ENCODE measurements around the gene P2RX3.
"Not testable (repeated sequence)": the region's sequence is repeated elsewhere in the genome, so short reads cannot be mapped to it uniquely, and the experiment has no call there.

Gene P2RX3

GRCh38 chr11:57349491-57350274 lies 11.5 kb downstream of the P2RX3 start:
- DNase-seq (ENCODE audit: low spot score) = peak; percentile 50

- DNase-seq (ENCODE audit: low spot score) = no peak
Observed at GRCh38 chr11:57353036-57353435, 14.9 kb downstream of the P2RX3 start.

- no peak for DNase-seq (ENCODE audit: low spot score)
Observed at GRCh38 chr11:57353446-57353845, 15.3 kb downstream of the P2RX3 start.

DNA sequence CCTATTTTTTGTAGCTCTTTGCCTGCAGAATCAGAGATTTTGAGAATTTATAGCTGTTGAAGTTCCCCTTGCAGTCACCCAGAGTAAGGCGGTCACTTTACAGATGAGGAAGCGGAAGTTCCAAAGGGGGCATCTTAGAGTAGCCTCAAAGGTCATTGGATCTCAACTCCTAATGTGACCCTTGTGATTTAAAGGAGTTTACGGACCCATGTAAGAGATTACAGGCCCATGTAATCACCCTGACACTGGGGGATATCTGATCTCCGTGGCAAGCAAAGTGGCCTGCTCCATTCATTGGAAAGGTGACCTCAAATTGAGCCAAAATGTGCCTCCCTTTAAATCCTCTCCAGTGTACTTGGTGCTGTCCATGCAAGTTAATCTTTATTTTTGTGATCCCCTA lies 15.7 kb downstream of the P2RX3 start:
- no peak for DNase-seq (ENCODE audit: low spot score)

- DNase-seq (ENCODE audit: low spot score) = no peak
Observed at GRCh38 chr11:57354699-57355098, 16.5 kb downstream of the P2RX3 start.

GRCh38 chr11:57356268-57356667 lies 18.1 kb downstream of the P2RX3 start:
- no peak for DNase-seq (ENCODE audit: low spot score)

- no peak for DNase-seq (ENCODE audit: low spot score)
Observed at GRCh38 chr11:57357310-57357709, 19.2 kb downstream of the P2RX3 start.

DNA sequence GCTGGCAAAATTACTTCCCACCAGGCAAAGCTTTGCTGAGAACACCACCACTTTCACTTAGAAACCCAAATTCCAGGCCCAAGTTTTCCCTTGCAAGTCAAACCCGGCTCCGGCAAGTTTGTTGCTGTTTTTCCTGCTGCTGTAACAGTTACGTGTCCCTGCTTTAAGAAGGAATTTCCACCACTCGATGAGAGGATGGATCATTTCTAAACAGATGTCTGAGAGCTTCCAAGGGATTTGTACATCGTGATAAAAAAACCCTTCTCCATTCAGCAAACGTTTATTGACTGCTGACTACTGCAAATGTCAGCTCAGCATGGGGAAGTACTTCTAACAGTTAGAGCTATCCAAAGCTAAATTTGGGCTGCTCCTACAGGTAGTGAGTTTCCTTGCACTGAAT lies 19.7 kb downstream of the P2RX3 start:
- no peak for DNase-seq (ENCODE audit: low spot score)

GRCh38 chr11:57358543-57358961 lies 20.4 kb downstream of the P2RX3 start:
- no peak for DNase-seq (ENCODE audit: low spot score)

DNA sequence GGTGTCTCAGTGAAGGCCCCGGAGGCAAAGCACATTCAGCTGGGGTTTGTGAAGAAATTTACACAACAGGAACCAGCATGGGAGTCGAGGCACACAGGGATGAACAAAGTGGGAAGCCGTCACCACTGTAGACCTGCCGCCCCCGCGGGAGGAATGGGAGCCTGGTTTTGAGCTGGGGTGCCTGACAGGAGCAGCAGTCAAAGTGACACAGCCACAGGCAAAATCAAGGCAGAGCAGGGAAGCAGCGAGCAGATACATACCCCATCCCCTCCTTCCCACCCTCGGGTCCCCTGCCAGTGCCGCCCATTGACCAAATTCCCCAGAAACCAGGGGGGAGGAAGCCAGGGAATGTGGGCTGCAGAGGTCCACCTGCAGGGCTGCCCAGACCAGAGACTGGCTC lies 20.8 kb downstream of the P2RX3 start:
- no peak for DNase-seq (ENCODE audit: low spot score)

- no peak for DNase-seq (ENCODE audit: low spot score)
Observed at GRCh38 chr11:57359396-57359795, 21.2 kb downstream of the P2RX3 start.

DNA sequence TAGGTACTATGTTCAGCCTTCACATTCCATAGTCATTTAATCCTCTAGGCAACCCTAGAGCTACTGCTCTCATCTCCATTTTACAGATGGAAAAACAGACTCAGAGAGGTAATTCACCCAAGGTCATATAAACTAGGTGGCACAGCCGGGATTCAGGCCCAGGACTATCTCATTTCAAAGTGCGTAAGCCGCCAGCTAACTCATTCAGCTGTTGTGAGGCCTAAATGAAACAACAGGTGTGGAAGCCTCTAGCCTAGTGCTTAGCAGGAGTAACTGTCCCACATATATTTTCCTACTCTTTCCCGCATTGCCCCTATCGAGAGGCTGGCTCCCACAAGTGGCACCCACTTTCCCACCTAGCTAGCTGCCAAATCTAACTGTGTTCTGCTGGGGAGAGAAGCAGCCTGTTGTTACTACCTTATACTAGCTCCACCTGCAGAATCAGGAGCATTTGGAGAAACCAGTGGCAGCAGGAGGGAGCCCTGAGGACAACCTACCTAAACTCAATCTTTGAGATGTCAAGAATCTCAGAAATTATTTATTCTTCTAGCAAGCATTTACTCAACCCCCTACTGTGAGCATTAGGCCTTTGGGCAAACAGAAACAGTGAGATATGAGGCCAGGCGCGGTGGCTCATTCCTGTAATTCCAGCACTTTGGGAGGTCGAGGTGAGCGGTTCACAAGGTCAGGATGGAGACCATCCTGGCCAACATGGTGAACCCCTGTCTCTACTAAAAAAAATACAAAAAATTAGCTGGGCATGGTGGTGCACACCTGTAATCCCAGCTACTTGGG lies 21.9 kb downstream of the P2RX3 start:
- DNase-seq (ENCODE audit: low spot score) = no peak

DNA sequence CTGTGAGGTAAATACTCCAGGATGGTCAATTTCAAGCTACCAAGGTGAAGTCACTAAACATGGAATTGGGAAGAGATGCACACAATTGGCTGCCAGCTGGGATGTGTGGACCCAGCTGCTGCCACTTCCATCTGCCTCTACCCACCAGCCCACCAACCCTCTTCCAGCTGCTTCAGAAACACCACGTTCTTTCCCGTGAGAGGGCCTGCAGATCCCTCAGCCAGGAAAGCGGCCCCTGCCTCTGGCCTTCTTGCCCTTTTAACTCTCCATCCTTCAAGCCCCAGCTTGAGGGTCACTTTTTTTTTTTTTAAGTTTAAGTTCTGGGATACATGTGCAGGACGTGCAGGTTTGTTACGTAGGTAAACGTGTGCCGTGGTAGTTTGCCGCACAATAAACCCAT lies 22.8 kb downstream of the P2RX3 start:
- no peak for DNase-seq (ENCODE audit: low spot score)

DNA sequence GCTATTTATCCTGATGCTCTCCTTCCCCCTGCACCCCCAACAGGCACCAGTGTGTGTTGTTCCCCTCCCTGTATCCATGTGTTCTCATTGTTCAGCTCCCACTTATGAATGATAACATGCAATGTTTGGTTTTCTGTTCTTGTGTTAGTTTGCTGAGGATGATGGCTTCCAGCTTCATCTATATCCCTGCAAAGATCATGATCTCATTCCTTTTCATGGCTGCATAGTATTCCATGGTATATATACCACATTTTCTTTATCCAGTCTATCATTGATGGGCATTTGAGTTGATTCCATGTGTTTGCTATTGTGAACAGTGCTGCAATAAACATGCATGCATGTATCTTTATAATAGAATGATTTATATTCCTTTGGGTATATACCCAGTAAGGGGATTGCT lies 23.3 kb downstream of the P2RX3 start:
- DNase-seq (ENCODE audit: low spot score) = not testable (repeated sequence)

DNA sequence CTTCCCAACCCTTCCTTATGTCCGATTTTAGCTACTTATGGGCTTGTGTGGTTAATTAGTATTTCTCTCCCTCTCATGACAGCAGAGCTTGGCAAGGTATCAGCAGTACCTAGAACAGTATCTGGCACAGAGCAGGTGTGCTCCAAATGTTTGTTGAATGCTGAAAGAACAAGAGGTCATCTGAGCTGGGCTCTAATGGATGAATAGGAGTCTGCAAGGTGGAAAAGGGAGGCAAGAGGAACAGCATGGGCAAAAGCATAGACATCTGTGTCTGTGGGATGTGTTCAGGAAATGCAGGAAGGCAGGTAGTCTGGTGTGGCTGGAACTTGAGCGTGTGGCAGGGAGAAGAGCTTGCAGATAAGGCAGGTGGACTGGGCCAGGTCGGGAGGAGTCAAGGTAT lies 23.8 kb downstream of the P2RX3 start:
- DNase-seq (ENCODE audit: low spot score) = no peak

DNA sequence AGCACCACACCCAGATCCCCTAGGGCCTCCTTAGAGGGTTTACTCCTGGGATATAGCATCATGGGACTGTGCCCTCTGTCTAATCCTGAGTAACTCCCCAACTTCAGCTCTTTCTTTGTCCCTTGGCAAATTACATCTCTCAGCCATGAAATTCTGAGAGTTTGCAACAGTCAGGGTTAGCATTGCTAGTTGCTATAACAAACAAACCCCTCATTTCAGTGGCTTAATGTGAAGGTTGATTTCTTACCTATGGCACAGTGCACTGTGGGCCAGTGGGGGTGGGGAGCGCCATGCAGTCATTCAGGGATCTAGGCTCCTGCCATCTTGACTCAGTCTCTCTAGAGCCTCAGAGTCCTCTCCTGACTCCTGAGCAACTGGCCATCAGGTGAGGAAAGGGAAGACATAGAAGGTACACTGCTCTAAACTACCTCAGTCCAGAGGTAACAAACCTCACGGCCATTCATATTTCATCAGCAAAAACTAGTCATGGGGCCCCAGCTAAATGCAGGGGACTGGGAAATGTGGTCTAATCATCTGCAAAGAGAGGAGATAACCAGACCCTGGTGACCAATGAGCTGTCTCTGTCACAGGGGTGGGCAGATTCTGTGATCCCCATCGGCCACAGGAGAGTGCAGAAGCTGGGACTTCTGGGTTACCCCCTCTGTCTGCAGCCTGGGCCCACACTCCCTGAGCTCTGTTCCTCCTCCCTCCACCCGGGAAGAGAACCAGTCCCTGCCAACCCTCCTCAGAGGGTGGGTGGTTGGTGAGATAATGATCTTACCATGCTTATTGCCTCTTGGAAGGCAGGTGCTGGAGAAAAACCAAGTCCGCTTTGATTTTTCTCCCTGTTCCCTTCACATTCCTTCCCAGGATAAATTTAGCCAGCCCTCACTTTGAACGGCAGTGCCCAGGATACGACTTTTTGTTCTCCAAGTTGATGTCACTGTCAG lies 25.3 kb downstream of the P2RX3 start:
- DNase-seq (ENCODE audit: low spot score) = no peak

DNA sequence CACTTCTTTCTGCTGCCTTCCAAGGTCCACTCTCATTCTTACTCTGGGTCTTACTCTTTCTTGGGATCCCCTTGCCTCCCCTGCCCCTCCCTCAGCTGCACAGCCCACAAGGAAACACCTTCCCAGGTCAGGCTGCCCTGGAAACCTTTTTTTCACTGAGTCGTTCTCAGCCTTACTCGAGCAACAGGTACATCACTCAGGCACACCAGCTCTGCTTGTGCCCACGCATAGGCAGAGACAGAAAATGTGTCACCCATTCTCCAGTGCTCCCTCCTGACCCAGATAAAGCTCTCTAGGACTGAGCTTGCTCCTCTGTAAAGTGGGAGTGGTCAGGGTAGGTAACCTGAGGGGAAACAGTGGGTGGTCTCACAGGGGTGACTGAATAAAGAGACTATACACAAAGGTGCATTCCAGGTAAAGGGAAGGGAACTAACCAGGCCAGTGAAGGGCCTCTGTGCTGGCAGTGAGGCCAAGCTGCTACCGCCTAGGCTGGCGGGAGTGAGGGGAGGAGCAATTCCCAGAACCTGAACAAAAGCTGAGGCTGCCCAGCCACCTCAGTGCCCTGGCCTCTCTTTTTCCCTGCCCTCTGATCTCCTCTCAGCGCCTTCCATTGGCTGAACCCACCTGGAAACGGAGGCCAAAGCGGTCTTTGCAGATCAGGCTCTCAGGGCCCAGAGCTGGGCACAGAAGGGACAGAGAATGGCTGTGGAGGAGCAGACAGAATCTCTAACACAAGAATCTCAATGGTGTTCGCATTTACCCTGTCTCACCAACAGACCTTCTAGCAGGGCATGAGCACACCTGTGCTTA lies 26.9 kb downstream of the P2RX3 start:
- no peak for DNase-seq (ENCODE audit: low spot score)

- no peak for DNase-seq (ENCODE audit: low spot score)
Observed at GRCh38 chr11:57368106-57368844, 30.1 kb downstream of the P2RX3 start.

DNA sequence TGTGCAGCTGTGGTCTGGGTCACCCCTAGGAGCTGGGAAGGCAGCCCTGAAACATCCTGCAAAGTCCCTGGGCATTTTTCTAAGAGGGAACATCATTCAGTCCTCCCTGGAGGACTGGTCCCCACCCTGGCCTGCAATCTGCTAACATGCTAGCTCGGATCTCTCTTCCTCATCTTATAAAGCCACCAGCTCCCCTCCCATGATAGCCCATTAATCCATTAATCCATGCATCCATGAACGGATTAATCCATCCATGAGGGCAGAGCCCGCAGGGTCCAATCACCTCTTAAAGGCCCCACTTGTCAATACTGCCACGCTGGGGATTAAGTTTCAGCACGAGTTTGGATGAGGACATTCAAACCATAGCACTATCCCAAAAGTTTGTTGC lies 30.7 kb downstream of the P2RX3 start:
- DNase-seq (ENCODE audit: low spot score) = no peak

DNA sequence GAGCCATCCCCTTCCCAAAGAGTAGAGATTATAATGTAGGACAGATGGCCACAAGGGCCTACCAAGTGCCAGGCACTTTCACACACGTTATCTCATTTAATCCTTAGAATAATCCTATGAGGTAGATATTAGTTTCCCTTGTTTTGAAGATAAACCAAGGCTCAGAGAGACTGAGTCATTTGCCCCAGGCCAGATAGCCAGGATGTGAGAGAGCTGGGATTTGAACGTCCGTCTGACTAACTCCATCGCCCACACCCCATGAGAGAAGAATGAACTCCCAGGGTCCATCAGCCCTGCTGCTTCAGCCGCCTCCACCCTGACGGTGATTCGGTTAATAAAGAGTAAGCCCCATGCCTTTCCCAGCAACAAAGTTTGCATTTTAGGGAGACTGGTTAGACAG lies 32.1 kb downstream of the P2RX3 start:
- DNase-seq (ENCODE audit: low spot score) = no peak

GRCh38 chr11:57370941-57371340 lies 32.8 kb downstream of the P2RX3 start:
- DNase-seq (ENCODE audit: low spot score) = no peak
